Subcutaneous adipose tissue (tissue), 4 donors: ENCODE data around the gene NDUFAF8. TPM values are rescaled to one million over a fixed set of nuclear protein-coding genes. Genes with fewer than 3 reads are reported as not detected.

Source experiments
- total RNA-seq, 4 donors: library from RNA; depleted of rRNA; stranded (reverse); fragments of >200 nt; gene quantifications; one replicate each; pipeline ENCODE4 v1.1.0, GENCODE V29; 2016
- TF ChIP-seq, protein P1 (sequence below): fragments of 450-650 bp; IDR thresholded peaks from one replicate; pipeline ENCODE4 v1.5.1; 2016; ENCODE audit warnings: low read depth, mild to moderate bottlenecking, control low read depth, antibody characterized with exemption, moderate library complexity

Gene NDUFAF8
- total RNA-seq, 4 donors from 2014 or later: 20.4 to 59.5 (median 53.6) TPM

DNA sequence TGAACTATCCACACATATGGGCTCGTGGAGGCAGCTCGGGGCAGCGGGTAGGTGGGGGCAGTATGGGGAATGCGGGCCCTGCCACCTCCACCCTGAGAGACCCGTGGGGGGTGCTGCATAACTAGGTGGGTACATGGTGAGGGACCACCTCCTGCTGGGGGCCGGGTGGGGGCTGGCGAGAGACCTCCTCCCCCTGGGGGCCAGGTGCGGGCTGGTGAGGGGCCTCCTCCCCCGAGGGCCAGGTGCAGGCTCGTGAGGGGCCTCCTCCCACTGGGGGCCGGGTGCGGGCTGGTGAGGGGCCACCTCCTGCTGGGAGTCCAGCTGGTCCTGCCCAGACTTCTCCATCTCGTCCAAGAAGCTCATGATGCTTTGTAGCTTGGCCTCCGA lies 41.7 kb upstream of the NDUFAF8 start:
- TF ChIP-seq, protein P1, sequence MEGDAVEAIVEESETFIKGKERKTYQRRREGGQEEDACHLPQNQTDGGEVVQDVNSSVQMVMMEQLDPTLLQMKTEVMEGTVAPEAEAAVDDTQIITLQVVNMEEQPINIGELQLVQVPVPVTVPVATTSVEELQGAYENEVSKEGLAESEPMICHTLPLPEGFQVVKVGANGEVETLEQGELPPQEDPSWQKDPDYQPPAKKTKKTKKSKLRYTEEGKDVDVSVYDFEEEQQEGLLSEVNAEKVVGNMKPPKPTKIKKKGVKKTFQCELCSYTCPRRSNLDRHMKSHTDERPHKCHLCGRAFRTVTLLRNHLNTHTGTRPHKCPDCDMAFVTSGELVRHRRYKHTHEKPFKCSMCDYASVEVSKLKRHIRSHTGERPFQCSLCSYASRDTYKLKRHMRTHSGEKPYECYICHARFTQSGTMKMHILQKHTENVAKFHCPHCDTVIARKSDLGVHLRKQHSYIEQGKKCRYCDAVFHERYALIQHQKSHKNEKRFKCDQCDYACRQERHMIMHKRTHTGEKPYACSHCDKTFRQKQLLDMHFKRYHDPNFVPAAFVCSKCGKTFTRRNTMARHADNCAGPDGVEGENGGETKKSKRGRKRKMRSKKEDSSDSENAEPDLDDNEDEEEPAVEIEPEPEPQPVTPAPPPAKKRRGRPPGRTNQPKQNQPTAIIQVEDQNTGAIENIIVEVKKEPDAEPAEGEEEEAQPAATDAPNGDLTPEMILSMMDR: no peak

DNA sequence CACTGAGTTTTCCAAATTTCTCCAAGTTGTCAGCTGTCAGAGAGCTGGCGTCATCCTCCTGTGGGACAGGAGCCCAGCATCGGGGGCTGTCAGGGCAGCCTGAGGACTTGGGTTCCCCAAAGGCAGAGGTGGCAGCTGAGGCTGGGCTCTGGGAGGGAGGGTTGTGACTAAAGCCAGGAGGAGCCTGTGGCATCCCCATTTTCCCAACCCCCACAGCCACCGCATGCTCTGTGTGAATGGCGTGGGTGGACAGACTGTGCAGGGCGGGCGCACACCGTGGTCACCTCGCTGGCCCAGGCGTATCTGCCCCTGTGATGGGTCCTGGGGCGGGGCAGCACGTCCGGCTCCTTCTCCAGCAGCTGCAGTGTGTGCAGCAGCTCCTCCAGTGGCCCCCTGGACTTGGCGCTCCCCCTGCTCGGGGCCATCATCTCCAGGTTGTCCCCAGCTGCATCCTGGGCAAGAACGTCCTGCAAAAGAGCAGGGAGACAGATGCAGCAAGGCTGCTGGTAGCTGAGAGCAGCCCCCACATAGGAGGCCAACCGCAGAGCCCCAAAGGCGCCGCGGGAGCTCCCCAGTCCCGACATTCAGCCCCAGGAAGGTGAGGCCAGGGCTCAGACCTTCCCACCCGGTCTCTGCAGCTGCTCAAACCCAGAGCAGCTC lies 41.2 kb upstream of the NDUFAF8 start:
- TF ChIP-seq, protein P1: no peak

DNA sequence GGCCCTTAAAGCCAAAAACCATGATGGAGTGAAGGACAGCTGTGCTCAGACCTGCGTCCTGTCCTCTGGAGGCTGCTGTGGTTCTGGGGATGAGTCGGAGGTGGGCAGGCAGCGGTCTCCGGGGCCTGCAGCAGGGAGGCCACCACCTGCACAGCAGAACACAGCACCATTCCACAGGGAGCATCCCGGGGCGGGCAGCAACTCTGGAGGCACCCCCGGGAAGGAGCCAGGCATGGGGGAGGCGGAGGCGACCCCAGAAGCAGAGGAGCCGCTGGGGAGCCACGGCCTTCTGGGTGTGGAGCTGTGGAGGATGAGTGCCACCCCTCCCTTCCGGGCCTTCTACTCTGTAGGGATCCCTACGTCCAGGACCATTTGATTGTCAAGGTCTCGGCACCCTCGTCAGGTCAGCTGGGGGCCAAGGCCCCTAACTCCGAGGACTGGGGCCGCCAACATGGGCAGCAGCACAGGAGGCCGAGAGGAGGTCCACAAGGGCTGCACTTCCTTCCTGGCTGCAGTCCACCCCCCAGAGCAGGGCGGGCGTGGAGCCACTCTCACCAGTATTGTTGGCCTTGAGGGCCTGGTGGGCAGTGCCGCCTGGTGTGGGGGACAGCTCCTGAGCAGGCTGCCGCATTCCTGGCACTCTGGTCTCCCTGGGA lies 40.2 kb upstream of the NDUFAF8 start:
- TF ChIP-seq, protein P1: no peak

DNA sequence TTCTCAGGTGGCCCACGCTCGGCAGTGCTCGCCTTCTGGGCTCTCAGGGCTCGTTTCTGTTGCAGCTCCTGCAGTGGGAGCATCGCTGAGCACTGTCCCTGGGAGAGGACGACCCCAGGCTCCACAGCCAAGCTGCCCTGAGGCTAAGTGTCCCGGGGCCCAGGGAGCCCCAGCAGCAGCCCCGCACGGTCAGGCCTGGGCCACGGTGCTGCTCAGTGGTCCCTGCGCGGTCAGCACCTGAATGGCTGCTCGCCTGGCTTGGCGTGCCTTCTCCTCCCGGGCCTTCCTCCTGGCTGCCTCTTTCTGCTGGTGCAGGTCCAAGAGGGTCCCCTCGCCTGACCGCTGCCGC lies 39.7 kb upstream of the NDUFAF8 start:
- TF ChIP-seq, protein P1: no peak

DNA sequence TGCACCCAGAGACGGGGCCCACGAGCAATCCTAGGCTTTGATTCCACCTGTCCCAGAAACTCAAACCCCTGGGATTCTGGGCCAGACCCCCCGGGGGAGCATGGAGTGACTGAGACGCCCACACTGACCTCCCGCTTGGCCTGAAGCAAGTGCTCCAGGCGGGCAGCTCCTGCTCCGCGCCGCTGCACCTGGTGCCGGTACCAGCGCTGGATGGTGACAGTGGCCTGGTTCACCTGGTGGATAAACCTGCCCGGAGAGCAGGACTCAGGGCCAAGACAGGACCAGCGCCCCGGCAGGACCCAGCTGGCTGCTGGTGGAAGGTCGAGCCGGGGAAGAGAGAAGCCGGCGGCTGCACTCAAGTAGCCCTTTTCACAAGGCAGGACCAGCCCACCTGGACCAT lies 38.9 kb upstream of the NDUFAF8 start:
- TF ChIP-seq, protein P1: no peak

DNA sequence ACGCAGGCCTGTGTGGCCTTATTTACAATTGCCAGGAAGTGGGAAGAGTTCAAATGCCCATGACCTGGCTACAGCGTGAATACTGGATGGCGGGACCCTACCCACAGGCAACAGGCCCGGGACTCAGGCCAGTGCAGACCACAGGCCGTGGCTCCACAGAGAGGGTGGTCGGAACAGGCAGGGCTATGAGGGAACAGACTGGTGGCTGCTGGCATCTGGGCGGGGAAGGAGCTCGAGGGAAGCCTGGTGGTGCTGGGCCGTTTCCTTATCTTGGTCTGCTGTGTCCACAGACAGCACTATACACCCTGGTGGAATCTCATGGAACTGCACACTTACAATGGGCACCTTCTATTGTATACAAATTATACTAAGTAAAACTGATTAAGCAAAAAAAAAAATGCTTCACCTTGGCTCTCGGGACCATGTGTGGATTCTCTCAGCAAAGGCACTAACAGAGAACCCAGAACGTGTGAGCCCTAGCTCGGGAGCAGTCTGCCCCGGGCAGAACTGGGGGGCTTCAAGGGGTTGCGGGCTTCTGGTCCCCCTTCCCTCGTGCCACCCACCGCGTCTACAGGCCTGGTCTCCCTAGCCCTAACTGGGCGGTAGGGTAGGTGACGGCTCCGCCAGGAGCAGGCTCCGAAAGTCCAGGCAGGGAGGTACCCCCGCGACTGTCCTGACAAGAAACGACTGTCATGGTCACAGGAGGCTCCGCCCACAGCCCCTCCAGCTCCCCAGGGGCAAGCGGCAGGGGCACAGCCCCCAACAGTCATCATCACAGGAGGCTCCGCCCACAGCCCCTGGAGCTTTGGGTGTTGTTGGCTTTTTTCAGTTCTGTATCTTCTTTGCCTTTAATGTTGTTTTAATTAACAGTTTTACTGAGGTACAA lies 38.2 kb upstream of the NDUFAF8 start:
- TF ChIP-seq, protein P1: no peak

DNA sequence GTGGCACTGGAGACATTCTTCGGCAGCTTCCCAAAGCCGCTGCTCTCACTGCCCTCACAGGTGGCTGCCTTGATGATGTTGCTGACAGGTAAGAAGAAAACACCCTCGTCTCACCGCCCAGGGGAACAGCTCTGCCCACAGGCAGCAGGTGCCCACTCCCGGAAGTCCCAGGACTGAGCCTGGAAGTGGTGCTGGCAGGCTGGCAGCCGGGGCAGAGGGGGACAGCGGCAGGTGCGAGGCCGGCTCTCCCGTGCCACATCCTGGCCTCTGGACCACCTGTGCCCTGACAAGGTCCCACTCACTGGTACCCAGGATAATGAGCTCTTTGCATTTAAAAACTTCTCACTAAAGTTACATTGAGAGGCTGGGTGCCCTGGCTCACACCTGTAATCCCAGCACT lies 36.8 kb upstream of the NDUFAF8 start:
- TF ChIP-seq, protein P1: no peak
